GM12878 (cell line): ENCODE results near the gene EWSR1. TPM values are rescaled to one million over a fixed set of nuclear protein-coding genes. Genes with fewer than 3 reads are reported as not detected.

ENCODE experiments used
- BHLHE40 ChIP-seq, 2 experiments: fragments of 450-650 bp in 1 of 2; IDR thresholded peaks; 2 replicates each; pipeline ENCODE4 v1.6.1; 2011 to 2017; ENCODE audit warnings: low read depth in 2 of 2, borderline replicate concordance in 1 of 2, improper control_type of control experiment in 1 of 2, low read length in 1 of 2, mild to moderate bottlenecking in 1 of 2
- CREB1 ChIP-seq: IDR thresholded peaks from 2 replicates; pipeline ENCODE4 v1.6.1; 2012; ENCODE audit warnings: low read depth, mild to moderate bottlenecking, inconsistent platforms
- FOS ChIP-seq: IDR thresholded peaks from 3 replicates; pipeline ENCODE4 v1.6.1; 2011; ENCODE audit warnings: borderline replicate concordance; ENCODE audit not compliant: insufficient read length; ENCODE audit errors: extremely low read depth
- GATAD2B ChIP-seq: fragments of 450-650 bp; conservative IDR thresholded peaks from 2 replicates; pipeline ENCODE4 v1.6.1; 2017; ENCODE audit warnings: low read depth, mild to moderate bottlenecking, moderate library complexity
- IKZF2 ChIP-seq, 2 experiments: fragments of 450-650 bp; IDR thresholded peaks; 2 replicates each; pipeline ENCODE4 v1.6.1; 2017; ENCODE audit warnings: mild to moderate bottlenecking in 2 of 2, moderate library complexity in 2 of 2
- MXI1 ChIP-seq: fragments of 150-350 bp; IDR thresholded peaks from 2 replicates; pipeline ENCODE4 v1.6.1; 2011; ENCODE audit warnings: low read depth, mild to moderate bottlenecking, inconsistent platforms, low read length, improper control_type of control experiment
- NFIC ChIP-seq: IDR thresholded peaks from 2 replicates; pipeline ENCODE4 v1.6.1; 2012; ENCODE audit warnings: low read depth, mild to moderate bottlenecking, inconsistent platforms, low read length, moderate library complexity
- PAX5 ChIP-seq: IDR thresholded peaks from 2 replicates; pipeline ENCODE4 v1.6.1; 2011; ENCODE audit warnings: low read depth, low read length, borderline replicate concordance
- PML ChIP-seq: IDR thresholded peaks from 2 replicates; pipeline ENCODE4 v1.6.1; 2012; ENCODE audit warnings: low read length, inconsistent platforms
- POLR2A ChIP-seq: IDR thresholded peaks from 2 replicates; pipeline ENCODE4 v1.6.1; 2011; ENCODE audit warnings: low read depth, mild to moderate bottlenecking, low read length
- RB1 ChIP-seq: fragments of 450-650 bp; formaldehyde crosslinking; IDR thresholded peaks from 2 replicates; pipeline ENCODE4 v1.6.1; 2017; ENCODE audit warnings: mild to moderate bottlenecking, borderline replicate concordance
- RUNX3 ChIP-seq: IDR thresholded peaks from 2 replicates; pipeline ENCODE4 v1.6.1; 2012; ENCODE audit warnings: low read length, inconsistent platforms
- YY1 ChIP-seq: IDR thresholded peaks from 2 replicates; pipeline ENCODE4 v1.6.1; 2011; ENCODE audit warnings: low read depth, mild to moderate bottlenecking, low read length
- ZNF217 ChIP-seq: fragments of 450-650 bp; IDR thresholded peaks from 2 replicates; pipeline ENCODE4 v1.6.1; 2017; ENCODE audit warnings: antibody characterized with exemption, mild to moderate bottlenecking
- ZNF274 ChIP-seq: IDR thresholded peaks from one replicate; pipeline ENCODE4 v1.8.0; 2011; ENCODE audit not compliant: insufficient read length, insufficient read depth
- polyA plus RNA-seq, 11 experiments: library from polyadenylated mRNA; depleted of rRNA in 4 of 11; unstranded in 6 of 11; stranded (reverse) in 5 of 11; fragments of >200 nt; fragmentation: Nextera tagmentation in 4 of 11; fragmentation: Illumina TruSeq in 1 of 11; extraction: Ambion mirVana in 4 of 11; extraction: Trizol in 1 of 11; gene quantifications; 1 replicate in 1 of 11; 2 replicates in 10 of 11; pipeline versions ENCODE4 v1.2.1 to v1.2.3, GENCODE V29; 2011 to 2016; ENCODE audit warnings: inconsistent platforms in 2 of 11, missing spikeins in 2 of 11, low read depth in 1 of 11
- total RNA-seq, 4 experiments: library from RNA; depleted of rRNA in 3 of 4; stranded (reverse); fragments of >200 nt in 3 of 4; fragmentation: Illumina TruSeq in 1 of 4; extraction: Trizol in 1 of 4; gene quantifications; 2 replicates each; pipeline versions ENCODE4 v1.2.1 to v1.2.3, GENCODE V29; 2013 to 2021
- TF ChIP-seq, protein P1 (sequence below): IDR thresholded peaks from 2 replicates; pipeline ENCODE4 v1.6.1; 2011; ENCODE audit warnings: low read depth, low read length, improper control_type of control experiment, borderline replicate concordance
- TF ChIP-seq, protein P2 (sequence below), 3 experiments: IDR thresholded peaks in 2 of 3; conservative IDR thresholded peaks in 1 of 3; 2 replicates each; pipeline ENCODE4 v1.5.1; 2011; ENCODE audit warnings: low read depth in 3 of 3, low read length in 3 of 3, mild to moderate bottlenecking in 3 of 3, control low read depth in 2 of 3, moderate library complexity in 2 of 3, inconsistent platforms in 1 of 3, mixed read lengths in 1 of 3; ENCODE audit not compliant: control insufficient read depth in 2 of 3, insufficient read depth in 1 of 3; ENCODE audit errors: extremely low read depth in 1 of 3
- TF ChIP-seq, protein P3 (sequence below): fragments of 450-650 bp; IDR thresholded peaks from 2 replicates; pipeline ENCODE4 v1.6.1; 2017; ENCODE audit warnings: mild to moderate bottlenecking, moderate library complexity
- TF ChIP-seq, protein P4 (sequence below): fragments of 450-650 bp; IDR thresholded peaks from 2 replicates; pipeline ENCODE4 v1.6.1; 2017; ENCODE audit warnings: low read depth, mild to moderate bottlenecking, moderate library complexity

The EWSR1 gene
- total and polyA plus RNA-seq, 10 of the 15 experiments (the other 5 are each of a cell fraction or from before 2014, with no cell fraction given), result 130 to 480 (median 356) TPM

- TF ChIP-seq, protein P1, sequence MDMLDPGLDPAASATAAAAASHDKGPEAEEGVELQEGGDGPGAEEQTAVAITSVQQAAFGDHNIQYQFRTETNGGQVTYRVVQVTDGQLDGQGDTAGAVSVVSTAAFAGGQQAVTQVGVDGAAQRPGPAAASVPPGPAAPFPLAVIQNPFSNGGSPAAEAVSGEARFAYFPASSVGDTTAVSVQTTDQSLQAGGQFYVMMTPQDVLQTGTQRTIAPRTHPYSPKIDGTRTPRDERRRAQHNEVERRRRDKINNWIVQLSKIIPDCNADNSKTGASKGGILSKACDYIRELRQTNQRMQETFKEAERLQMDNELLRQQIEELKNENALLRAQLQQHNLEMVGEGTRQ, result no peak
- TF ChIP-seq YY1 (no peak), POLR2A (no peak), ZNF274 (no peak), FOS (no peak), NFIC (no peak), GATAD2B (no peak), CREB1 (no peak), IKZF2 (IDR thresholded peaks at IDR 0.05) (no peak), PAX5 (no peak), BHLHE40 (IDR thresholded peaks at IDR 0.05; ENCODE audit: borderline replicate concordance in 1 of 2, low read depth in 2 of 2, low read length in 1 of 2) (peak; percentile 60 to 89; a peak in 3 of 4 replicates), ZNF217 (no peak), RUNX3 (no peak), MXI1 (no peak), RB1 (0 out of 2 replicates have a peak, but pooled peaks have one; percentile 20), PML (no peak)
- TF ChIP-seq, protein P2, sequence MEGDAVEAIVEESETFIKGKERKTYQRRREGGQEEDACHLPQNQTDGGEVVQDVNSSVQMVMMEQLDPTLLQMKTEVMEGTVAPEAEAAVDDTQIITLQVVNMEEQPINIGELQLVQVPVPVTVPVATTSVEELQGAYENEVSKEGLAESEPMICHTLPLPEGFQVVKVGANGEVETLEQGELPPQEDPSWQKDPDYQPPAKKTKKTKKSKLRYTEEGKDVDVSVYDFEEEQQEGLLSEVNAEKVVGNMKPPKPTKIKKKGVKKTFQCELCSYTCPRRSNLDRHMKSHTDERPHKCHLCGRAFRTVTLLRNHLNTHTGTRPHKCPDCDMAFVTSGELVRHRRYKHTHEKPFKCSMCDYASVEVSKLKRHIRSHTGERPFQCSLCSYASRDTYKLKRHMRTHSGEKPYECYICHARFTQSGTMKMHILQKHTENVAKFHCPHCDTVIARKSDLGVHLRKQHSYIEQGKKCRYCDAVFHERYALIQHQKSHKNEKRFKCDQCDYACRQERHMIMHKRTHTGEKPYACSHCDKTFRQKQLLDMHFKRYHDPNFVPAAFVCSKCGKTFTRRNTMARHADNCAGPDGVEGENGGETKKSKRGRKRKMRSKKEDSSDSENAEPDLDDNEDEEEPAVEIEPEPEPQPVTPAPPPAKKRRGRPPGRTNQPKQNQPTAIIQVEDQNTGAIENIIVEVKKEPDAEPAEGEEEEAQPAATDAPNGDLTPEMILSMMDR (IDR thresholded peaks at IDR 0.05 in 2 of 3, conservative IDR thresholded peaks at IDR 0.05 in 1 of 3; ENCODE audit: control insufficient read depth in 2 of 3, extremely low read depth in 1 of 3, insufficient read depth in 1 of 3, low read depth in 3 of 3, low read length in 3 of 3), result peak; percentile 34 to 73 (median 59)
- TF ChIP-seq, protein P3, sequence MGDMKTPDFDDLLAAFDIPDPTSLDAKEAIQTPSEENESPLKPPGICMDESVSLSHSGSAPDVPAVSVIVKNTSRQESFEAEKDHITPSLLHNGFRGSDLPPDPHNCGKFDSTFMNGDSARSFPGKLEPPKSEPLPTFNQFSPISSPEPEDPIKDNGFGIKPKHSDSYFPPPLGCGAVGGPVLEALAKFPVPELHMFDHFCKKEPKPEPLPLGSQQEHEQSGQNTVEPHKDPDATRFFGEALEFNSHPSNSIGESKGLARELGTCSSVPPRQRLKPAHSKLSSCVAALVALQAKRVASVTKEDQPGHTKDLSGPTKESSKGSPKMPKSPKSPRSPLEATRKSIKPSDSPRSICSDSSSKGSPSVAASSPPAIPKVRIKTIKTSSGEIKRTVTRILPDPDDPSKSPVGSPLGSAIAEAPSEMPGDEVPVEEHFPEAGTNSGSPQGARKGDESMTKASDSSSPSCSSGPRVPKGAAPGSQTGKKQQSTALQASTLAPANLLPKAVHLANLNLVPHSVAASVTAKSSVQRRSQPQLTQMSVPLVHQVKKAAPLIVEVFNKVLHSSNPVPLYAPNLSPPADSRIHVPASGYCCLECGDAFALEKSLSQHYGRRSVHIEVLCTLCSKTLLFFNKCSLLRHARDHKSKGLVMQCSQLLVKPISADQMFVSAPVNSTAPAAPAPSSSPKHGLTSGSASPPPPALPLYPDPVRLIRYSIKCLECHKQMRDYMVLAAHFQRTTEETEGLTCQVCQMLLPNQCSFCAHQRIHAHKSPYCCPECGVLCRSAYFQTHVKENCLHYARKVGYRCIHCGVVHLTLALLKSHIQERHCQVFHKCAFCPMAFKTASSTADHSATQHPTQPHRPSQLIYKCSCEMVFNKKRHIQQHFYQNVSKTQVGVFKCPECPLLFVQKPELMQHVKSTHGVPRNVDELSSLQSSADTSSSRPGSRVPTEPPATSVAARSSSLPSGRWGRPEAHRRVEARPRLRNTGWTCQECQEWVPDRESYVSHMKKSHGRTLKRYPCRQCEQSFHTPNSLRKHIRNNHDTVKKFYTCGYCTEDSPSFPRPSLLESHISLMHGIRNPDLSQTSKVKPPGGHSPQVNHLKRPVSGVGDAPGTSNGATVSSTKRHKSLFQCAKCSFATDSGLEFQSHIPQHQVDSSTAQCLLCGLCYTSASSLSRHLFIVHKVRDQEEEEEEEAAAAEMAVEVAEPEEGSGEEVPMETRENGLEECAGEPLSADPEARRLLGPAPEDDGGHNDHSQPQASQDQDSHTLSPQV, result no peak
- TF ChIP-seq, protein P4, sequence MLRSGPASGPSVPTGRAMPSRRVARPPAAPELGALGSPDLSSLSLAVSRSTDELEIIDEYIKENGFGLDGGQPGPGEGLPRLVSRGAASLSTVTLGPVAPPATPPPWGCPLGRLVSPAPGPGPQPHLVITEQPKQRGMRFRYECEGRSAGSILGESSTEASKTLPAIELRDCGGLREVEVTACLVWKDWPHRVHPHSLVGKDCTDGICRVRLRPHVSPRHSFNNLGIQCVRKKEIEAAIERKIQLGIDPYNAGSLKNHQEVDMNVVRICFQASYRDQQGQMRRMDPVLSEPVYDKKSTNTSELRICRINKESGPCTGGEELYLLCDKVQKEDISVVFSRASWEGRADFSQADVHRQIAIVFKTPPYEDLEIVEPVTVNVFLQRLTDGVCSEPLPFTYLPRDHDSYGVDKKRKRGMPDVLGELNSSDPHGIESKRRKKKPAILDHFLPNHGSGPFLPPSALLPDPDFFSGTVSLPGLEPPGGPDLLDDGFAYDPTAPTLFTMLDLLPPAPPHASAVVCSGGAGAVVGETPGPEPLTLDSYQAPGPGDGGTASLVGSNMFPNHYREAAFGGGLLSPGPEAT, result no peak
Observed at GRCh38 chr22:29313126-29313575, 45.1 kb downstream of the EWSR1 start (continued).
